SK-N-SH (cell line): ENCODE results near the gene FANCL. TPM values are rescaled to one million over a fixed set of nuclear protein-coding genes. Genes with fewer than 3 reads are reported as not detected.

ENCODE experiments used
- CTCF ChIA-PET: fragments of 300-600, 350-600 bp; formaldehyde crosslinking; extraction: SDS; loops from one replicate; lab custom pipeline; 2021; lab: Yijun Ruan, JAX
- POLR2A ChIA-PET: fragments of 350-600 bp; sonication (Branson Sonifier 250); formaldehyde crosslinking; extraction: SDS; loops from one replicate; lab custom pipeline; 2020; ENCODE audit warnings: antibody characterized with exemption, inconsistent platforms; lab: Yijun Ruan, JAX
- DNase-seq: peaks from one replicate; pipeline ENCODE4 v3.0.0; 2012
- H2AFZ ChIP-seq: fragments of 200-600 bp; sonication (generic); 2 replicates; pipeline ENCODE4 v1.8.1; 2016; ENCODE audit warnings: antibody characterized with exemption, mild to moderate bottlenecking, low read depth
- H3F3A ChIP-seq: fragments of 200-600 bp; sonication (generic); replicated peaks from 2 replicates; pipeline ENCODE3; 2016; ENCODE audit warnings: antibody characterized with exemption, mild to moderate bottlenecking; ENCODE audit not compliant: insufficient read depth
- H3K27ac ChIP-seq, 2 experiments: fragments of 200-500 bp in 1 of 2; fragments of 200-600 bp in 1 of 2; sonication (Bioruptor generic) in 1 of 2; sonication (generic), shearing (Covaris generic) in 1 of 2; 2 replicates each; pipeline versions ENCODE4 v1.5.1 to v1.6.1; 2014 to 2016; ENCODE audit warnings: low read depth in 2 of 2, inconsistent platforms in 1 of 2, low read length in 1 of 2, mild to moderate bottlenecking in 1 of 2, mixed read lengths in 1 of 2
- H3K27me3 ChIP-seq: fragments of 200-600 bp; sonication (generic), shearing (Covaris generic); 2 replicates; pipeline ENCODE4 v1.6.1; 2016; ENCODE audit warnings: mixed run types; ENCODE audit not compliant: insufficient read depth
- H3K36me3 ChIP-seq, 2 experiments: fragments of 200-500 bp in 1 of 2; fragments of 200-600 bp in 1 of 2; sonication (Bioruptor generic) in 1 of 2; sonication (generic) in 1 of 2; replicated peaks in 1 of 2; 2 replicates each; pipeline versions ENCODE3 to v1.5.1; 2014 to 2016; ENCODE audit warnings: low read length in 1 of 2, mild to moderate bottlenecking in 1 of 2; ENCODE audit not compliant: insufficient read depth in 2 of 2, control insufficient read depth in 1 of 2
- H3K4me1 ChIP-seq, 2 experiments: fragments of 200-500 bp in 1 of 2; fragments of 200-600 bp in 1 of 2; sonication (Bioruptor generic) in 1 of 2; sonication (generic), shearing (Covaris generic) in 1 of 2; 2 replicates each; pipeline versions ENCODE4 v1.5.1 to v1.6.1; 2014 to 2016; ENCODE audit warnings: low read depth in 1 of 2, low read length in 1 of 2, mixed run types in 1 of 2; ENCODE audit not compliant: insufficient read depth in 2 of 2, control insufficient read depth in 1 of 2
- H3K4me2 ChIP-seq: fragments of 200-600 bp; sonication (generic), shearing (Covaris generic); 2 replicates; pipeline ENCODE4 v1.6.1; 2017; ENCODE audit warnings: mixed run types
- H3K4me3 ChIP-seq, 2 experiments: fragments of 200-500 bp in 1 of 2; fragments of 200-600 bp in 1 of 2; sonication (Bioruptor generic) in 1 of 2; sonication (generic), shearing (Covaris generic) in 1 of 2; 2 replicates each; pipeline versions ENCODE4 v1.5.1 to v1.8.1; 2014 to 2016; ENCODE audit warnings: low read depth in 2 of 2, inconsistent platforms in 1 of 2, low read length in 1 of 2, mild to moderate bottlenecking in 1 of 2, mixed read lengths in 1 of 2, moderate library complexity in 1 of 2
- H3K79me2 ChIP-seq: fragments of 200-600 bp; sonication (generic); 2 replicates; pipeline ENCODE4 v1.8.1; 2017; ENCODE audit warnings: mild to moderate bottlenecking; ENCODE audit not compliant: insufficient read depth
- H3K9ac ChIP-seq: fragments of 200-600 bp; sonication (generic); 2 replicates; pipeline ENCODE4 v1.6.1; 2017; ENCODE audit warnings: mixed run types
- H3K9me2 ChIP-seq: fragments of 200-600 bp; sonication (generic); 2 replicates; pipeline ENCODE4 v1.6.1; 2017; ENCODE audit warnings: mixed run types
- H3K9me3 ChIP-seq: fragments of 200-600 bp; sonication (generic); 2 replicates; pipeline ENCODE4 v1.6.1; 2017; ENCODE audit warnings: mixed run types, mild to moderate bottlenecking, moderate library complexity
- H4K20me1 ChIP-seq: fragments of 200-600 bp; sonication (generic); 2 replicates; pipeline ENCODE4 v1.6.1; 2017; ENCODE audit warnings: mild to moderate bottlenecking, mixed run types; ENCODE audit not compliant: insufficient read depth
- EP300 ChIP-seq, 2 experiments: IDR thresholded peaks; 2 replicates each; pipeline versions ENCODE4 v1.4.0 to v1.6.1; 2012; ENCODE audit warnings: borderline replicate concordance in 1 of 2, low read depth in 1 of 2, low read length in 1 of 2
- FOXJ3 ChIP-seq: sonication (generic); formaldehyde crosslinking; IDR thresholded peaks from 2 replicates; pipeline ENCODE4 v1.5.1; 2020; ENCODE audit warnings: mild to moderate bottlenecking, missing genetic modification reagents
- FOXM1 ChIP-seq: IDR thresholded peaks from 2 replicates; pipeline ENCODE4 v1.4.0; 2012; ENCODE audit warnings: low read depth, mild to moderate bottlenecking
- JUND ChIP-seq: IDR thresholded peaks from 2 replicates; pipeline ENCODE4 v1.4.0; 2012
- MAX ChIP-seq: IDR thresholded peaks from 2 replicates; pipeline ENCODE4 v1.4.0; 2012; ENCODE audit warnings: low read depth
- MEF2A ChIP-seq: IDR thresholded peaks from 2 replicates; pipeline ENCODE4 v1.4.0; 2012; ENCODE audit warnings: low read depth, borderline replicate concordance
- MXI1 ChIP-seq: IDR thresholded peaks from 2 replicates; pipeline ENCODE4 v1.6.1; 2012; ENCODE audit warnings: mild to moderate bottlenecking, low read depth, low read length, improper control_type of control experiment
- POLR2AphosphoS5 ChIP-seq: IDR thresholded peaks from 2 replicates; pipeline ENCODE4 v1.6.1; 2012; ENCODE audit warnings: low read depth, low read length
- REST ChIP-seq: IDR thresholded peaks from 2 replicates; pipeline ENCODE4 v1.6.1; 2012; ENCODE audit warnings: mild to moderate bottlenecking, low read depth, low read length, moderate library complexity
- RFX5 ChIP-seq: IDR thresholded peaks from 2 replicates; pipeline ENCODE4 v1.6.1; 2012; ENCODE audit warnings: mild to moderate bottlenecking, improper control_type of control experiment, low read length
- RXRA ChIP-seq: IDR thresholded peaks from 2 replicates; pipeline ENCODE4 v1.4.0; 2012; ENCODE audit warnings: low read depth, mild to moderate bottlenecking, borderline replicate concordance
- SMC3 ChIP-seq: IDR thresholded peaks from 2 replicates; pipeline ENCODE4 v1.6.1; 2012; ENCODE audit warnings: low read depth, low read length, improper control_type of control experiment
- TAF1 ChIP-seq: IDR thresholded peaks from 2 replicates; pipeline ENCODE4 v1.6.1; 2012; ENCODE audit warnings: low read depth, mild to moderate bottlenecking, low read length, moderate library complexity, borderline replicate concordance
- USF2 ChIP-seq: fragments of 150-350 bp; IDR thresholded peaks from 2 replicates; pipeline ENCODE4 v1.6.1; 2017; ENCODE audit warnings: antibody characterized with exemption, low read length, low read depth, borderline replicate concordance
- WGBS: methylation state at CpG from one replicate; pipeline ENCODE4 v1.1.6; 2017; ENCODE audit warnings: low lambda C conversion rate; 5-methylcytosine and 5-hydroxymethylcytosine counted together
- polyA plus RNA-seq, 3 experiments: library from polyadenylated mRNA; depleted of rRNA; stranded (reverse); fragments of >200 nt; gene quantifications; 2 replicates each; pipeline ENCODE4 v1.2.3, GENCODE V29; 2012
- TF ChIP-seq, protein P1 (sequence below): fragments of 150-350 bp; IDR thresholded peaks from 2 replicates; pipeline ENCODE4 v1.6.1; 2016; ENCODE audit warnings: mild to moderate bottlenecking, low read depth, low read length

FANCL gene
- polyA plus RNA-seq, 1 of the 3 experiments (the other 2 are of a cell fraction), result 11.8 TPM

DNA sequence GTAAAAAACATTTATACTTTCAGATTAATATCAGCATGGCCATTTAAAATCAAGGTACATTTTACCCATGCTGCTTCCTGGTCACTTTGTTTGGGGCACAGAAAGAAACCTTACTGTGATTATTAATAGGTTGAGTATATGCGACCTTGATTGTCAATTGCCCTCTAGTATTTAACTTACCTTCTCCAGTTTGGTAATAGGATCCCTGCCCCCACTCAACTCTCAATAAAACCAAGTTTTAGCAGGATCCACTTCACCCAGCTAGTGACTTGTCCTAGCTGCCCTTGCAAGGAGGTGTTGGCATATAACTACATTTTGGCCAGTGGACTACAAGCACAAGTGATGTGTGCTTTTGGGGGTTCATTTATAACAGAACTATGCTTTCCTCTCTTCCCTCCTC lies 34.3 kb downstream of the FANCL start:
- Histone ChIP-seq H3K9me2 (no peaks in the 10 kb centered on the region), H2AFZ (no peak overlapping the region), H3K4me3 (no peak overlapping the region), H3K36me3 (peaks cover 19 to 34% of the 10 kb centered on the region in 2 experiments), H3F3A (peaks cover 19% of the 10 kb centered on the region), H3K27ac (no peak overlapping the region), H3K27me3 (no peaks in the 10 kb centered on the region), H3K9me3 (no peaks in the 10 kb centered on the region), H3K4me1 (0 out of 4 replicates have a peak, but pooled peaks cover 0 to 5% of the 10 kb centered on the region in 2 experiments), H4K20me1 (no peaks in the 10 kb centered on the region), H3K9ac (no peak overlapping the region), H3K4me2 (no peak overlapping the region), H3K79me2 (no peaks in the 10 kb centered on the region)
- TF ChIP-seq RFX5, result no peak
- no peak for TF ChIP-seq POLR2AphosphoS5
- TF ChIP-seq, protein P1, sequence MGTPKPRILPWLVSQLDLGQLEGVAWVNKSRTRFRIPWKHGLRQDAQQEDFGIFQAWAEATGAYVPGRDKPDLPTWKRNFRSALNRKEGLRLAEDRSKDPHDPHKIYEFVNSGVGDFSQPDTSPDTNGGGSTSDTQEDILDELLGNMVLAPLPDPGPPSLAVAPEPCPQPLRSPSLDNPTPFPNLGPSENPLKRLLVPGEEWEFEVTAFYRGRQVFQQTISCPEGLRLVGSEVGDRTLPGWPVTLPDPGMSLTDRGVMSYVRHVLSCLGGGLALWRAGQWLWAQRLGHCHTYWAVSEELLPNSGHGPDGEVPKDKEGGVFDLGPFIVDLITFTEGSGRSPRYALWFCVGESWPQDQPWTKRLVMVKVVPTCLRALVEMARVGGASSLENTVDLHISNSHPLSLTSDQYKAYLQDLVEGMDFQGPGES, result no peak
- TF ChIP-seq EP300 (IDR thresholded peaks at IDR 0.05; ENCODE audit: borderline replicate concordance in 1 of 2, low read depth in 1 of 2, low read length in 1 of 2), result no peak
- TF ChIP-seq JUND, result no peak
- no peak for TF ChIP-seq FOXM1
- TF ChIP-seq FOXJ3, result no peak
- TF ChIP-seq TAF1, result no peak
- no peak for TF ChIP-seq RXRA
- TF ChIP-seq SMC3, result no peak
- no peak for TF ChIP-seq USF2
- TF ChIP-seq MAX, result no peak
- TF ChIP-seq MXI1, result no peak
- no peak for TF ChIP-seq REST
- no peak for TF ChIP-seq MEF2A
- DNase-seq, result no peak
- 93% methylated on average over 1 of the region's 1 CpG for WGBS
- POLR2A ChIA-PET, result no interaction called here
- CTCF ChIA-PET, result no interaction called here
